C4-2B (cell line): ENCODE results near the gene DCHS1.

Experiments
- CTCF ChIP-seq: fragments of 450-650 bp; conservative IDR thresholded peaks from 2 replicates; pipeline ENCODE4 v1.5.1; 2017; ENCODE audit warnings: mild to moderate bottlenecking
- ZFX ChIP-seq: fragments of 450-650 bp; IDR thresholded peaks from 2 replicates; pipeline ENCODE4 v1.6.1; 2017

- TF ChIP-seq CTCF = no peak
- no peak for TF ChIP-seq ZFX
These were observed 55.7 kb downstream of the DCHS1 start for GRCh38 chr11:6599881-6600390.
